GM23338 (cell line): ENCODE results near the gene ARHGAP1. TPM values are rescaled to one million over a fixed set of nuclear protein-coding genes. Genes with fewer than 3 reads are reported as not detected.

Source experiments
- ATAC-seq: fragments of 200-7000 bp; cut with Tn5 transposase; 3 replicates; pipeline ENCODE4 v1.9.1; 2020
- DNase-seq: peaks from one replicate; pipeline ENCODE4 v3.0.0-alpha.2; 2015; ENCODE audit warnings: low spot score
- H2AFZ ChIP-seq: fragments of 200-600 bp; sonication (generic); 2 replicates; pipeline ENCODE4 v1.8.0; 2016; ENCODE audit warnings: antibody characterized with exemption, mild to moderate bottlenecking, moderate library complexity
- H3F3A ChIP-seq: fragments of 200-600 bp; sonication (generic); replicated peaks from 2 replicates; pipeline ENCODE4 v1.8.0; 2017; ENCODE audit warnings: antibody characterized with exemption, mixed run types, low read depth
- H3K27ac ChIP-seq: fragments of 200-600 bp; sonication (generic); 2 replicates; pipeline ENCODE4 v1.6.1; 2016; ENCODE audit warnings: low read depth
- H3K27me3 ChIP-seq: fragments of 200-600 bp; sonication (generic); 2 replicates; pipeline ENCODE4 v1.8.0; 2016; ENCODE audit warnings: mild to moderate bottlenecking, mixed run types, moderate library complexity; ENCODE audit not compliant: insufficient read depth
- H3K36me3 ChIP-seq: fragments of 200-600 bp; sonication (generic); 2 replicates; pipeline ENCODE4 v1.8.0; 2016; ENCODE audit warnings: mild to moderate bottlenecking; ENCODE audit not compliant: insufficient read depth
- H3K4me1 ChIP-seq: fragments of 200-600 bp; sonication (generic); 2 replicates; pipeline ENCODE4 v1.8.0; 2016; ENCODE audit warnings: mild to moderate bottlenecking, moderate library complexity; ENCODE audit not compliant: insufficient read depth
- H3K4me2 ChIP-seq: fragments of 200-600 bp; sonication (generic); 2 replicates; pipeline ENCODE4 v1.7.1; 2017; ENCODE audit warnings: mixed run types
- H3K4me3 ChIP-seq: fragments of 200-600 bp; sonication (generic); 2 replicates; pipeline ENCODE4 v1.6.1; 2016; ENCODE audit warnings: mixed run types
- H3K79me2 ChIP-seq: fragments of 200-600 bp; sonication (generic); replicated peaks from 2 replicates; pipeline ENCODE4 v1.8.0; 2017; ENCODE audit warnings: mild to moderate bottlenecking; ENCODE audit not compliant: insufficient read depth
- H3K9me2 ChIP-seq: fragments of 200-600 bp; sonication (generic); 2 replicates; pipeline ENCODE4 v1.8.0; 2017; ENCODE audit not compliant: insufficient read depth
- H4K20me1 ChIP-seq: fragments of 200-600 bp; sonication (generic); replicated peaks from 2 replicates; pipeline ENCODE4 v1.8.0; 2017; ENCODE audit warnings: mild to moderate bottlenecking; ENCODE audit not compliant: insufficient read depth
- H3K27ac Mint-ChIP-seq: 2 replicates; pipeline ENCODE4 v1.8.0; 2020; ENCODE audit warnings: inconsistent platforms, mild to moderate bottlenecking, moderate library complexity, mixed read lengths
- H3K27me3 Mint-ChIP-seq: 3 replicates; pipeline ENCODE4 v1.8.0; 2022; ENCODE audit warnings: low read depth, mild to moderate bottlenecking, moderate library complexity, mixed read lengths, inconsistent platforms; ENCODE audit not compliant: insufficient read depth, poor library complexity
- H3K36me3 Mint-ChIP-seq: 3 replicates; pipeline ENCODE4 v1.8.0; 2021; ENCODE audit warnings: low read depth, mild to moderate bottlenecking, inconsistent platforms, moderate library complexity, mixed read lengths
- H3K4me1 Mint-ChIP-seq: 3 replicates; pipeline ENCODE4 v1.8.0; 2020; ENCODE audit warnings: mild to moderate bottlenecking, inconsistent platforms, mixed read lengths
- H3K4me3 Mint-ChIP-seq: 3 replicates; pipeline ENCODE4 v1.8.0; 2021; ENCODE audit warnings: moderate library complexity, mild to moderate bottlenecking, inconsistent platforms, mixed read lengths
- H3K9me3 Mint-ChIP-seq: 3 replicates; pipeline ENCODE4 v1.8.0; 2020; ENCODE audit warnings: moderate library complexity, mild to moderate bottlenecking, inconsistent platforms, mixed read lengths
- CREB1 ChIP-seq: fragments of 250-450 bp; sonication (Bioruptor Pico); IDR thresholded peaks from 2 replicates; pipeline ENCODE4 v1.5.0; 2020; ENCODE audit warnings: low read depth, mild to moderate bottlenecking, moderate library complexity
- EZH2phosphoT487 ChIP-seq: fragments of 200-600 bp; sonication (generic); IDR thresholded peaks from one replicate; pipeline ENCODE4 v1.8.1; 2018; ENCODE audit warnings: antibody characterized with exemption; ENCODE audit not compliant: unreplicated experiment
- JUNB ChIP-seq: IDR thresholded peaks from one replicate; pipeline ENCODE4 v1.6.1; 2016; ENCODE audit warnings: antibody characterized with exemption; ENCODE audit not compliant: unreplicated experiment
- NANOG ChIP-seq: IDR thresholded peaks from 2 replicates; pipeline ENCODE4 v1.6.1; 2016; ENCODE audit warnings: antibody characterized with exemption, borderline replicate concordance
- POLR2AphosphoS5 ChIP-seq: IDR thresholded peaks from 2 replicates; pipeline ENCODE4 v1.6.1; 2016; ENCODE audit warnings: antibody characterized with exemption, low read depth
- STAT1 ChIP-seq: IDR thresholded peaks from one replicate; pipeline ENCODE4 v1.6.1; 2016; ENCODE audit warnings: antibody characterized with exemption; ENCODE audit not compliant: unreplicated experiment
- polyA plus RNA-seq: library from polyadenylated mRNA; unstranded; fragments of >200 nt; fragmentation: Nextera tagmentation; extraction: Ambion mirVana; gene quantifications from 2 replicates; pipeline ENCODE4 v1.2.1, GENCODE V29; 2016
- total RNA-seq: library from RNA; depleted of rRNA; stranded (reverse); fragments of >200 nt; shearing (Covaris generic); gene quantifications from 2 replicates; pipeline ENCODE4 v1.2.3, GENCODE V29; 2014
- TF ChIP-seq, protein P1 (sequence below): IDR thresholded peaks from 2 replicates; pipeline ENCODE4 v1.6.1; 2016; ENCODE audit warnings: antibody characterized with exemption
- TF ChIP-seq, protein P2 (sequence below): IDR thresholded peaks from one replicate; pipeline ENCODE4 v1.6.1; 2018; ENCODE audit warnings: antibody characterized with exemption; ENCODE audit not compliant: unreplicated experiment
- TF ChIP-seq, protein P3 (sequence below): fragments of 250-450 bp; sonication (Bioruptor Pico); IDR thresholded peaks from 2 replicates; pipeline ENCODE4 v1.5.0; 2020; ENCODE audit warnings: mild to moderate bottlenecking, moderate library complexity

Gene ARHGAP1
- total and polyA plus RNA-seq, 2 experiments from 2014 or later: 23.4 to 38.1 TPM

DNA sequence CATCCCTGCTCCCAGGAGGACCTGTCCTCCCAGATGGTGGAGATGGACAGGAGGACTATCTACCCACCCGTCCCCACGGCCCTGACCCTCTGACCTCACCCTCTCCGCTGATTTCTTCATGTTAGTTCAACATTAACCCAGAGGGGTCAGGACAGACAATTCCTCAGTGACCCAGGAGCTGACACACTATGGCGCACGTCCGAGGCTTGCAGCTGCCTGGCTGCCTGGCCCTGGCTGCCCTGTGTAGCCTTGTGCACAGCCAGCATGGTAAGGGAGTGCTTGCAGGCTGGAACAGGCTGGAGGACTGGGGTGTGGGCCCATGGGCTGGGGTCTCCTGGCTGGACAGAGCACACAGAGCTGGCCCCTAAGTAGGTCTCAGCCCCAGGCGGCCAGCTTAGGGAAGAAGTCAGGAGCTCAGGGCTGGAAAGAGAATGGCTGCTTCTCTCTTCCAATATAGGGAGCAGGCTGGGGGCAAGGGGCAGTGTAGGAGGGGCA, 18.7 kb upstream of the ARHGAP1 start, which contains the start of gene F2:
Gene F2, plus strand, starts transcription at position 166 of the 495 bp plus-strand sequence. Its CDS starts 23 bp downstream, at position 189.
- no peaks in the 10 kb centered on the region for H3K79me2 ChIP-seq
- H3K4me3 ChIP-seq: no peak within 1 kb of the TSS
- H3F3A ChIP-seq: no peaks in the 10 kb centered on the region
- no peaks in the 10 kb centered on the region for H3K4me1 ChIP-seq
- TF ChIP-seq, protein P1, sequence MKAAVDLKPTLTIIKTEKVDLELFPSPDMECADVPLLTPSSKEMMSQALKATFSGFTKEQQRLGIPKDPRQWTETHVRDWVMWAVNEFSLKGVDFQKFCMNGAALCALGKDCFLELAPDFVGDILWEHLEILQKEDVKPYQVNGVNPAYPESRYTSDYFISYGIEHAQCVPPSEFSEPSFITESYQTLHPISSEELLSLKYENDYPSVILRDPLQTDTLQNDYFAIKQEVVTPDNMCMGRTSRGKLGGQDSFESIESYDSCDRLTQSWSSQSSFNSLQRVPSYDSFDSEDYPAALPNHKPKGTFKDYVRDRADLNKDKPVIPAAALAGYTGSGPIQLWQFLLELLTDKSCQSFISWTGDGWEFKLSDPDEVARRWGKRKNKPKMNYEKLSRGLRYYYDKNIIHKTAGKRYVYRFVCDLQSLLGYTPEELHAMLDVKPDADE: no peak
- TF ChIP-seq CREB1 (CRISPR knock-in tag) (no peak), EZH2phosphoT487 (no peak), POLR2AphosphoS5 (no peak), STAT1 (no peak), JUNB (no peak), NANOG (no peak)
- TF ChIP-seq, protein P2, sequence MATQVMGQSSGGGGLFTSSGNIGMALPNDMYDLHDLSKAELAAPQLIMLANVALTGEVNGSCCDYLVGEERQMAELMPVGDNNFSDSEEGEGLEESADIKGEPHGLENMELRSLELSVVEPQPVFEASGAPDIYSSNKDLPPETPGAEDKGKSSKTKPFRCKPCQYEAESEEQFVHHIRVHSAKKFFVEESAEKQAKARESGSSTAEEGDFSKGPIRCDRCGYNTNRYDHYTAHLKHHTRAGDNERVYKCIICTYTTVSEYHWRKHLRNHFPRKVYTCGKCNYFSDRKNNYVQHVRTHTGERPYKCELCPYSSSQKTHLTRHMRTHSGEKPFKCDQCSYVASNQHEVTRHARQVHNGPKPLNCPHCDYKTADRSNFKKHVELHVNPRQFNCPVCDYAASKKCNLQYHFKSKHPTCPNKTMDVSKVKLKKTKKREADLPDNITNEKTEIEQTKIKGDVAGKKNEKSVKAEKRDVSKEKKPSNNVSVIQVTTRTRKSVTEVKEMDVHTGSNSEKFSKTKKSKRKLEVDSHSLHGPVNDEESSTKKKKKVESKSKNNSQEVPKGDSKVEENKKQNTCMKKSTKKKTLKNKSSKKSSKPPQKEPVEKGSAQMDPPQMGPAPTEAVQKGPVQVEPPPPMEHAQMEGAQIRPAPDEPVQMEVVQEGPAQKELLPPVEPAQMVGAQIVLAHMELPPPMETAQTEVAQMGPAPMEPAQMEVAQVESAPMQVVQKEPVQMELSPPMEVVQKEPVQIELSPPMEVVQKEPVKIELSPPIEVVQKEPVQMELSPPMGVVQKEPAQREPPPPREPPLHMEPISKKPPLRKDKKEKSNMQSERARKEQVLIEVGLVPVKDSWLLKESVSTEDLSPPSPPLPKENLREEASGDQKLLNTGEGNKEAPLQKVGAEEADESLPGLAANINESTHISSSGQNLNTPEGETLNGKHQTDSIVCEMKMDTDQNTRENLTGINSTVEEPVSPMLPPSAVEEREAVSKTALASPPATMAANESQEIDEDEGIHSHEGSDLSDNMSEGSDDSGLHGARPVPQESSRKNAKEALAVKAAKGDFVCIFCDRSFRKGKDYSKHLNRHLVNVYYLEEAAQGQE: no peak
- TF ChIP-seq, protein P3, sequence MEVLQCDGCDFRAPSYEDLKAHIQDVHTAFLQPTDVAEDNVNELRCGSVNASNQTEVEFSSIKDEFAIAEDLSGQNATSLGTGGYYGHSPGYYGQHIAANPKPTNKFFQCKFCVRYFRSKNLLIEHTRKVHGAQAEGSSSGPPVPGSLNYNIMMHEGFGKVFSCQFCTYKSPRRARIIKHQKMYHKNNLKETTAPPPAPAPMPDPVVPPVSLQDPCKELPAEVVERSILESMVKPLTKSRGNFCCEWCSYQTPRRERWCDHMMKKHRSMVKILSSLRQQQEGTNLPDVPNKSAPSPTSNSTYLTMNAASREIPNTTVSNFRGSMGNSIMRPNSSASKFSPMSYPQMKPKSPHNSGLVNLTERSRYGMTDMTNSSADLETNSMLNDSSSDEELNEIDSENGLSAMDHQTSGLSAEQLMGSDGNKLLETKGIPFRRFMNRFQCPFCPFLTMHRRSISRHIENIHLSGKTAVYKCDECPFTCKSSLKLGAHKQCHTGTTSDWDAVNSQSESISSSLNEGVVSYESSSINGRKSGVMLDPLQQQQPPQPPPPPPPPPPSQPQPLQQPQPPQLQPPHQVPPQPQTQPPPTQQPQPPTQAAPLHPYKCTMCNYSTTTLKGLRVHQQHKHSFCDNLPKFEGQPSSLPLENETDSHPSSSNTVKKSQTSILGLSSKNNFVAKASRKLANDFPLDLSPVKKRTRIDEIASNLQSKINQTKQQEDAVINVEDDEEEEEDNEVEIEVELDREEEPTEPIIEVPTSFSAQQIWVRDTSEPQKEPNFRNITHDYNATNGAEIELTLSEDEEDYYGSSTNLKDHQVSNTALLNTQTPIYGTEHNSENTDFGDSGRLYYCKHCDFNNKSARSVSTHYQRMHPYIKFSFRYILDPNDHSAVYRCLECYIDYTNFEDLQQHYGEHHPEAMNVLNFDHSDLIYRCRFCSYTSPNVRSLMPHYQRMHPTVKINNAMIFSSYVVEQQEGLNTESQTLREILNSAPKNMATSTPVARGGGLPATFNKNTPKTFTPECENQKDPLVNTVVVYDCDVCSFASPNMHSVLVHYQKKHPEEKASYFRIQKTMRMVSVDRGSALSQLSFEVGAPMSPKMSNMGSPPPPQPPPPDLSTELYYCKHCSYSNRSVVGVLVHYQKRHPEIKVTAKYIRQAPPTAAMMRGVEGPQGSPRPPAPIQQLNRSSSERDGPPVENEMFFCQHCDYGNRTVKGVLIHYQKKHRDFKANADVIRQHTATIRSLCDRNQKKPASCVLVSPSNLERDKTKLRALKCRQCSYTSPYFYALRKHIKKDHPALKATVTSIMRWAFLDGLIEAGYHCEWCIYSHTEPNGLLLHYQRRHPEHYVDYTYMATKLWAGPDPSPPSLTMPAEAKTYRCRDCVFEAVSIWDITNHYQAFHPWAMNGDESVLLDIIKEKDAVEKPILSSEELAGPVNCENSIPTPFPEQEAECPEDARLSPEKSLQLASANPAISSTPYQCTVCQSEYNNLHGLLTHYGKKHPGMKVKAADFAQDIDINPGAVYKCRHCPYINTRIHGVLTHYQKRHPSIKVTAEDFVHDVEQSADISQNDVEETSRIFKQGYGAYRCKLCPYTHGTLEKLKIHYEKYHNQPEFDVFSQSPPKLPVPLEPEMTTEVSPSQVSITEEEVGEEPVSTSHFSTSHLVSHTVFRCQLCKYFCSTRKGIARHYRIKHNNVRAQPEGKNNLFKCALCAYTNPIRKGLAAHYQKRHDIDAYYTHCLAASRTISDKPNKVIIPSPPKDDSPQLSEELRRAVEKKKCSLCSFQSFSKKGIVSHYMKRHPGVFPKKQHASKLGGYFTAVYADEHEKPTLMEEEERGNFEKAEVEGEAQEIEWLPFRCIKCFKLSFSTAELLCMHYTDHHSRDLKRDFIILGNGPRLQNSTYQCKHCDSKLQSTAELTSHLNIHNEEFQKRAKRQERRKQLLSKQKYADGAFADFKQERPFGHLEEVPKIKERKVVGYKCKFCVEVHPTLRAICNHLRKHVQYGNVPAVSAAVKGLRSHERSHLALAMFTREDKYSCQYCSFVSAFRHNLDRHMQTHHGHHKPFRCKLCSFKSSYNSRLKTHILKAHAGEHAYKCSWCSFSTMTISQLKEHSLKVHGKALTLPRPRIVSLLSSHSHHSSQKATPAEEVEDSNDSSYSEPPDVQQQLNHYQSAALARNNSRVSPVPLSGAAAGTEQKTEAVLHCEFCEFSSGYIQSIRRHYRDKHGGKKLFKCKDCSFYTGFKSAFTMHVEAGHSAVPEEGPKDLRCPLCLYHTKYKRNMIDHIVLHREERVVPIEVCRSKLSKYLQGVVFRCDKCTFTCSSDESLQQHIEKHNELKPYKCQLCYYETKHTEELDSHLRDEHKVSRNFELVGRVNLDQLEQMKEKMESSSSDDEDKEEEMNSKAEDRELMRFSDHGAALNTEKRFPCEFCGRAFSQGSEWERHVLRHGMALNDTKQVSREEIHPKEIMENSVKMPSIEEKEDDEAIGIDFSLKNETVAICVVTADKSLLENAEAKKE: no peak
- Mint-ChIP-seq H3K27ac (no peak within 1 kb of the TSS), H3K36me3 (no peaks in the 10 kb centered on the region), H3K27me3 (peaks cover 9% of the 10 kb centered on the region), H3K9me3 (no peaks in the 10 kb centered on the region; the same call in 2 of the 3 replicates), H3K4me3 (no peak within 1 kb of the TSS), H3K4me1 (peaks cover 6% of the 10 kb centered on the region)
- H3K9me2 ChIP-seq: no peaks in the 10 kb centered on the region
- H3K36me3 ChIP-seq: no peaks in the 10 kb centered on the region
- no peak for DNase-seq
- no peak within 1 kb of the TSS for H3K27ac ChIP-seq
- no peaks in the 10 kb centered on the region for H3K27me3 ChIP-seq
- H4K20me1 ChIP-seq: no peaks in the 10 kb centered on the region
- ATAC-seq: no peak; the same call in 2 of the 3 replicates
- no peak within 1 kb of the TSS for H3K4me2 ChIP-seq
- peak within 1 kb of the TSS; percentile 52 for H2AFZ ChIP-seq
